ENCODE measurements around the gene SLC4A1AP.

Gene SLC4A1AP

DNA sequence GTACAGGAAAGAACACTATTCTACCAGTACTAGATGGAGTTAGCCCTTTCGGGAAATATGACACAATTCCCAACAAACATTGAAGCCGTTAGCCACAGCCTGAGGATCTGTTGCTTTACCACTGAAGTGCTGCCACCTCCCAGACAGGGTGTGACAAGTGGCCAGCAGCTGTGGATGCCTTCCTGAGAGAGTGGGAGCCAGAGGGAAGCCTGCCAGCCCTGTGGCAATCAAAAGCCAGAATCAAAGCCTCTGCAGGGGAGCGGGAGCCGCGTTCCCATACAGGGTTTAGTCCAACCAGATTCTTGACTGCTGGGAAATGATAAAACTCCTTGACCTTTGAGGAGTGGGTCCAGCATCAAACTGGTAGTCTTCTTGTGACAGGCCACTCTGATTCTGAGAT is 38.0 kb downstream of the SLC4A1AP start:
- DNase-seq (ENCODE audit: insufficient read length, low spot score), result no peak
- FAIRE-seq, result no peak

DNA sequence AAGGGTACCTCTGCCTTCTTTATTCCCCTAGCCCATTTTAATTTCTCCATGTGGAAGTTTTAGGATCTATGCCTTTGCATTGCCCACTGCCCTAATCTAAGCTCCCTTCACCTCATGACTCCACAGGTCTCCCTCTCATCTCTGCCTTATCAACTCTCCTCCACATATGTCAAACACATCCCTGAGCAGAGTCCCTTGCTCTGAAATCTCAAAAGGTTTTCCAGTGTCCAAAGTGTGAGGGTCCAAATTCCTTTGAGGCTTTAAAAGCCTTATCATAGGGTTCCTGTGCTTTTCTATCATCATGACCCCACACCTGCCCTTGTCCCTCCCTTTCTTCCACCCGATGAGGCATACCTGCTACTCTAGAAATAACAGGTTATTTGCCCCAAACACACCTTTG is 38.6 kb downstream of the SLC4A1AP start:
- FAIRE-seq (no peak), DNase-seq (ENCODE audit: insufficient read length, low spot score) (no peak)

DNA sequence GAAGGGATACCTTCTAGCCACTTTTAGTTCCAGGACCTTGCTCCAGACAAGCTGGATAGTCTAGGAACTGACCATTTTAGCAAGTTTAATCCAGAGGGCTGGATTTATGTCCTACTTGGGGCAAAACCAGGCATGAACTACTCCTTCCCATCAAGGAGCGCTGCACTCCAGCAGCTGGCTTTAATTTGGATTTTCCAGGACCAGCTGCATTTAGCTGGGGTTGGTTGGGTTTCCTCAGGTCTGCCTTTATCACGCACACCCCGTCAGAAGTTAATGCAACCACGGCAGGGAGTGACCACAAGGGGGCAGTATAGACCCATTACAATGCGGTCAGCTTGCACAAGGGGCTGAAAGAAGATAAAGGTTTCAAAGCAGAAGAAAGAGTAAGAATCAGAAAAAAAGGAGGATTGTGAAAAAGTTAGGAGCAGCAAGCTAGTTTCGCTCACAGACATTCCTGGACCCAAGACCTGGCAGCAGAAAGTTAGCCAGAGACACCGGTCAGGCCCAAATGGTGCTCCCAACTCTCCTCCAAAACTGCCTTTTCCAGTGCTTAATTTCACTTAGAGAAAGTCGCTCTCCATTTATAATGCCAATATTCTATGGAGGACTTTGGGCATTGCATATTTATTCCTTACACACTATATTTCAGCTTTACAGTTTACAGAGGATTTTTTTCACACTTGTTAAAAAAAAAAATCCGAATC is 40.1 kb downstream of the SLC4A1AP start:
- FAIRE-seq, result peak; percentile 46
- DNase-seq (ENCODE audit: insufficient read length, low spot score), result peak; percentile 84

DNA sequence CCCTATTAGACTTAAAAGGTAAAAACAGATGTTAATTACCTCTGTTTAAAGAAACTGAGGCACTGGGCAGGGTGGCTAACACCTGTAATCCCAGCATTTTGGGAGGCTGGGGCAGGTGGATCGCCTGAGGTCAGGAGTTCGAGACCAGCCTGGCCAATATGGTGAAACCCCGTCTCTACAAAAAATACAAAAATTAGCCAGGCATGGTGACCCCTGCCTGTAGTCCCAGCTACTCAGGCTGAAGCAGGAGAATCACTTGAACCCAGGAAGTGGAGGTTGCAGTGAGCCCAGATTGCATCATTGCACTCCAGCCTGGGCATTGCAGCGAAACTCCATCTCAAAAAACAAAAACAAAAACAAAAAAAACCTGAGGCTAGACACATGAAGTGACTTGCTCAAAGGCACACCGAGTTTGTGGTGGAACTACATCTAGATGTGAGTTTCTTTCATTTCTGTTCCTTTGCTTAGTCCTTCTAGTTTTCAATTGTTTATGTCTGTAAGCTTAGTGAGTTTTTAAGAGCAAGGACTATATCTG is 40.7 kb downstream of the SLC4A1AP start:
- DNase-seq (ENCODE audit: insufficient read length, low spot score) (no peak), FAIRE-seq (no peak)

DNA sequence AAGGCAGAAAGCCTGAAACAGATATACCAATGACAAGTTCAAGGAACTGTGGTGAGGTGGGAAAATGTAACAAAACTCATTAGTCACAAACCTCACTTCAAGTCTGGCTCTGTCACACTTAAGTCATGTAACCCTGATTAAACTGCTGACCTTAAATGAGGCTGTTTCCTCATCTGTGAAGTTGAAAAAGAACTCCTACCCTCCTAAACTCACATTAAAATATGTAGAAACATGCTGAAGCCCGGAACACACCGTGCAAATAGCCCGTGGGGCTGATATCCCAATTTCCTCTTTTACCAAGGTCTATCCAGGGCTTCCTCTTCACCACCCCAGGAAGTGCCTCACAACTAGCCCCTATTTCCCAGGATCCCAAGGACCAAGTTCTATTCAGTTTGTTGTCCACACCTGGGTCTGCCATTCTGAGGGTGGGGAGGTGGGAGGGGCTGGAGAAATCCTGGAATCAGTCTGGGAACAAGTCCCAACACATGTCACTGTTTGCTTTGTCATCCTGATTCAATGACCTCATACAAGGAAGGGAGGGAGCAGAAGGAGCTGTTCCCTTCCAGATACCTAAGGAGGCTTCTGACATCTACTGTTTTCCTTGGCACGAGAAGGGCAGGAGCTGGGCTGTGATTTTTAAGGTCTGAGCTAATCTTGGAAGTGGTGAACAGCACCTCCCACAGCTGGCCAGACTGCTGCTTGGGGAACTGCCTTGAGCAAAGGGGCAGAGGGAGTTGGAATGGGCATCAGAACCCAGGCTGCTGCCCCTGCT is 42.3 kb downstream of the SLC4A1AP start:
- DNase-seq (ENCODE audit: insufficient read length, low spot score) (peak; percentile 84), FAIRE-seq (peak; percentile 67)

DNA sequence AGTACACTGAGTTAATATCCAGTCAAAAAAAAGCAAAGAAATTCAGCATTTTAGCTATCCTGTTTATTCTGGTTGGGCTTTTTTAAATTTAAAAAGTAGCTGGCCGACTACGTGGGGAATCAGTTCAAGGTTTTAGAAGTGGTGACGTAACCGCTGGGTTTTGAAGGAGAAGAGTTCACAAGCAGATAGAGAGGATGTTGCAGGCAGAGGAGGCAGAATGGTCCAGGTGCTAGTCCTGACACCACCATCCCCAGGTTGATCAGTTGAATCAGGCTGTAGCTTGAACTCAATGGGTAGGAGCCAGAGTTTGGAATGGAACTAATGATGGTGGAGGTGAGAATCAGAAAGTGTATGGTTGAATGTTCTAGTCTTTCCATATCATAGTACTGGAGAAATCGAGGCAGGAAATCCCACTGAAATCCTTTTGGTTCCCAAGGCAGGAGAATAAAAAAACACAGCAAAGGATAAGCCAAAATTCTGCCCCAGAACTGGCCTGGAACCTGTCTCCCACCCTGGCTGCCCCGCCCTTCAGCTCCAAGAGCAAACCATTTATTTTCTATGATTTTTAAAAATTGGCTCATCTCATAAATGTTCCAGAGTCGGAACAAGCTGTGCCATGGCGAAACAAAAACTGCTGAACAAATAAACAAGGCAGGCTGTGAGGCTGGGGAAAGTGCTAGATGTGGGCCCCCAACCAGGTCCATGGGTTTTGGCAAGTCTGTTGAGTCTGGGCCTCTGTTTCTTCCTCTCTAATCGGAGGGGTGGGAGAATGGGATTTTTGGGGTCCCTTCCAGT is 44.0 kb downstream of the SLC4A1AP start:
- DNase-seq (ENCODE audit: insufficient read length, low spot score), result no peak
- FAIRE-seq, result no peak

DNA sequence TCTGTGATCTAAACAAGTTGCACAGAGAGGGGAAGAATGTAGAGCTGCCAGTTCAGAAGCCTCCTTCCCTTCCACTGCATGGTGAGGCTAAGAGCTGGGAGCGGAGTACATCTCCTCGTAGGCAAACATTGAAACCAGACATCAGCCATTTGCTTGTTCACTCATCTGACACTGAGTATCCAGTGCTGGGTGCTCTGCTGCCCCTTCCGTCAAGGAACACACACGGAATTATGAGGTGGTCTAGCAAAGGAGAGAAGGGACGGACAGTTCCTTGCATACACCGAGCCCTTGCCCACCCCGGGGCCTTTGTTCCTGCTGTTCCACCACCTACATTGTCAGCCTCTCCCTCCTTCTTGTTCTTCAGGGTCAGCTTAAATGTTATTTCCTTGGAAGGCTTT is 44.6 kb downstream of the SLC4A1AP start:
- DNase-seq (ENCODE audit: insufficient read length, low spot score), result no peak
- no peak for FAIRE-seq

DNA sequence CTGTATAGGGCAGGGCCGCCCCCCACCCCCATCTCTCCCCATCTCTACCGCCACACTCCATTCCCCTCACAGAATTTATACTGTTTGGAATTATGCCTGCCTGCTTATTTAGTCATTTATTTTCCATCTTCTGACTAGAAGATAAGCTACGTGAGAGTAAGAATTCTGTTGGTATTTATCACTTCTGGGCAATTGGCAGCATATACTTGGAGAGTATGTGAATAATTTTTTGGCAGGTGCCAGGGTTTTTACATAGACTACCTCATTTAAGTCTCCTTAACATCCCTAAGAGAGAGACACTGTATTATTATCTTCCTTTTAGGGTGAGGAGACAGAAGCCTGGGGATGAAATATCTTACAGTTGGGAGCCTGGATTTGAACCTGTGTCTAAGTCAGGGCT is 45.0 kb downstream of the SLC4A1AP start:
- FAIRE-seq, result no peak
- DNase-seq (ENCODE audit: insufficient read length, low spot score), result no peak

DNA sequence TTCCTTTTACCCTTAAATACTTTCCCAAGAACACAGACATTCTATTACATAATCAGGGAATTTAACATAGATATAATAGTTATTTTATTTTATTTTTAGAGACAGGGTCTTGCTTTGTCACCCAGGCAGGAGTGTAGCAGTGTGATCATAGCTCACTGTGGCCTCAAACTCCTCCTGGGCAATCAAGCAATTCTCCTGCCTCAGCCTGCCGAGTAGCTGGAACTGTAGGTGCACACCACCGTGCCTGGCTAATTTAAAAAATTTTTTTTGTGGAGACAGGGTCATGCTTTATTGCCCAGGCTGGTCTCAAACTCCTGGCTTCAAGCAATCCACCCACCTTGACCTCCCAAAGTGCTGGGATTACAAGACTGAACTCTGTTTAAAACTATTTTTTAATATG is 45.6 kb downstream of the SLC4A1AP start:
- no peak for FAIRE-seq

DNA sequence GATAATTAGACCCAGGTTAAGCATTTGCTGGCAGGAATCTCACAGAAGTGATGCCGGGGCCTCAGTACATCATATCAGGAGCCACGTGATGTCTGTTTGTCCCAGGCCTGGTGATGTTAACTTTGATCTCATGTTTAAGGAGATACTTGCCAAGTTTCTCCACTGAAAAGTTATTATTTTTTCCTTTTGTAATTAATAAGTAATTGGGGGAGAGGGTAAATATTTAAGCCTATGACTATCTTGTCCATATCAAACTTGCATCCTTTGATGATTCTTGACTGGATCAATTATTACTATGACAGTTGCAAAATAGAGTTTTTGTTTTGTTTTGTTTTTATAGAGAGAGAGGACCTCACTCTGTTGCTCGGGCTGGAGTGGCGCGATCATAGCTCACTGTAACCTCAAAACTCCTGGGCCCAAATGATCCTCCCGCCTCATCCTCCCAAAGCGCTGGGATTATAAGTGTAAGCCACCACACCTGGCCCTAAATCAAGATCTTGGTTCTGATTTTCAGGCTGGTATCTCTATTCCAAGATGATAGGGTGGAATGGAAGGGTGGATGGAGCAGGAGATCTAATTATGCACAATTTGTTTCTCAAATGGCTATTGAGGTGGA is 46.4 kb downstream of the SLC4A1AP start:
- FAIRE-seq, result no peak
- no peak for DNase-seq (ENCODE audit: insufficient read length, low spot score)

More for the DNA sequence above, 45.6 kb downstream of the SLC4A1AP start:
- DNase-seq (ENCODE audit: insufficient read length, low spot score), result no peak

DNA sequence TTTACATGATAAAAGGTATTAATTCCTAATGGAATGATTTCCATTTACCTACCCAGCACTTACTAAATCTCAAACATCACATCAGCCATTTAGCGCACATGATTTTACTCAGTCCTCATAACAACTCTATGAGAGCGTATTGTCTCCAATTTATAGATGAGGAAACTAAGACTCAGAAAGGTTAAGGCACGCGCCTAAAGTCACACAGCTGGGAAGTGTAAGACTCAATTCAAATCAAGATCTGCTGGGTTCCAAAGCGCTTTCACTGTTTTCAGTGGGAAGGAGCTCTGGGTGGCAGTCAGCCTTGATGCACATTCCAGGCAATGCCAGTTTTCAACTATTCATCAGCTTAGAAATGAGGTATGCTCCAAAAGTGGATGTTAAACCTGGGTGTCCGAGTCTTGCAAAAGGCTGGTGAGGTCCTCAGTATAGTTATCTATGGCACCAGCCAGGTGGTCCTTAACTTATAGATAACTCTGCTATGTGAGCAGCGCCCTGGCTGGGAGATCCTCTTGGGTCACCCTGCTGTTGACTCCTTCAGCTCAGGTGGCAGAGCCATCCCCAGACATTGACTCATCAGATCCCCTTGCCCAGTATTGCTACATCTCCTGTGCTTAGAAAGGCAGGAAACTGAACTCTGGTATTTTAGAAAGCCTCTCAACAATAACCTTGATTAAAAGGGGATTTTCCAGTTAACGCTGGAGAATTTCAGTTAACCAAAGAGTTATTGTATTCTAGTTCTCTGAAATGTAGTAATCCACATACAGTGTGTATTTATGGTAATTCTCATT is 47.1 kb downstream of the SLC4A1AP start:
- DNase-seq (ENCODE audit: insufficient read length, low spot score) (no peak), FAIRE-seq (no peak)

DNA sequence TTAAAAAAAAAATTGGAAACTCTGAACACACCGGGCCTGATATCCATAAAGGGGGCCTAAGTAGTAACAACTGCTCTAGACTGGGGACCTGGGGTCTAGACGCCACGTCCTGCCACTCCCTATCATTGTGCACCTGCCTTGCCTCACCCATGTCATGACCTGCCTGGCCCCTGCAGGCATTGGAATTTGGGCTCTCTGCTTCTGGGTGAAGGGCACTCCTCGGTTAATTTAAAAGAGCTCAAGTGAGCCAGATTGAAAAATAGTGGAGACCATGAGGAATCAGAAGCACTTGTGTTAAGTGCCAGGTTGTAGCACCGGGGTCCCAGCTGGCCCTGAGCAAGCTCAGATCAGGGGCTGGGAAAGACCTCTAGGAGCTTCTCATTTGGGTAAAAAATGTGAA is 48.1 kb downstream of the SLC4A1AP start:
- FAIRE-seq, result no peak

DNA sequence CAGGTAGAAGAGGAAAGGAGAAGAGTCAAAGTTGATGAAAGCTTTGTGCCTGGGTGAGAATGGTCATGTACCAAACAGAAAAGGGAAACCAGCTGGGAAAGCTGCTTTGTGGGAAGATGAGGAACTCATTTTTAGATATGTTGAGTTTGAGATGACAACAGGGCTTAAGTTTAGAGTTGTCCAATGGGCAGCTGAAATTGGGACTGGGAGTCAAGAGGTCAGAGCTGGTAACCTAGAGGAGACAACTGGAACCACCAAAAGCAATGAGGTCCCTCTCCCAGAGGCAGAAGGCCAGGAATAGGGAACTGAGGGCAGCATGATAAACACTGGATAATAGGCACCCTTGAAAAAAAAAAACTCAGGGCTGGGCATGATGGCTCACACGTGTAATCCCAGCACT is 48.8 kb downstream of the SLC4A1AP start:
- FAIRE-seq, result no peak
- DNase-seq (ENCODE audit: insufficient read length, low spot score), result no peak

More for the DNA sequence above, 48.1 kb downstream of the SLC4A1AP start:
- no peak for DNase-seq (ENCODE audit: insufficient read length, low spot score)

DNA sequence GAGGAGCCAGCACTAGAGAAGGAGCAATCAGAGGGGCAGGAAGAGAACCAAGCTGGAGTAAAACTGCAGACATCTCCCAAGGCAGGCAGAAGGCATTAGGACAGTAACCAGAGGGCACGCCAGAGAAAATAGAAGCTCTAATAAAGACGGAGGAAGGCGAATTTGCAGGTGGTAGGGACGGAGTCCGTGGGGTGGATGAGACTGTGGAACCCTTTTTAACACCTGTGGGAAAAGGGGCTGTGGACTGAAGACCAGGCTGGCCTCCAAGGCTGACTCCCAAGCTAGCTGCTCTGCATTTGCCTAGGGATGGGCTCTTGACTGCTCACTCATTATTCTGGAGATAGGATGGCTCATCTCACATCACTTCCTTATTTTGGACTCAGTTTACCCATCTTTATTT is 49.5 kb downstream of the SLC4A1AP start:
- no peak for DNase-seq (ENCODE audit: insufficient read length, low spot score)
- no peak for FAIRE-seq

DNA sequence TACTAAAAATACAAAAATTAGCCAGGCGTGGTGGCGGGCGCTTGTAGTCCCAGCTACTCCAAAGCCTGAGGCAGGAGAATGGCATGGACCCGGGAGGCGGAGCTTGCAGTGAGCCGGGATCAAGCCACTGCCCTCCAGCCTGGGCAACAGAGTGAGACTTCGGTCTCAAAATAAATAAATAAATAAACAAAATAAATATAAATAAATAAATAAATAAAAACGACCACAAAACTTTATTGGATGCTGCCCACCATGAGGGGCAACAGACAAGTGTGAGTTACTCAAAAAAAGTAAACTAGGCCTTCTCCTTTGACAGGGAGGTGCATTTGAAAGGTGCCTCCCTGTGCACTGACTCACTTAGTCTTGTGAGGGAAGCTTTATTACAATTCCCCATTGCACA is 50.4 kb downstream of the SLC4A1AP start:
- DNase-seq (ENCODE audit: insufficient read length, low spot score) (no peak), FAIRE-seq (no peak)

DNA sequence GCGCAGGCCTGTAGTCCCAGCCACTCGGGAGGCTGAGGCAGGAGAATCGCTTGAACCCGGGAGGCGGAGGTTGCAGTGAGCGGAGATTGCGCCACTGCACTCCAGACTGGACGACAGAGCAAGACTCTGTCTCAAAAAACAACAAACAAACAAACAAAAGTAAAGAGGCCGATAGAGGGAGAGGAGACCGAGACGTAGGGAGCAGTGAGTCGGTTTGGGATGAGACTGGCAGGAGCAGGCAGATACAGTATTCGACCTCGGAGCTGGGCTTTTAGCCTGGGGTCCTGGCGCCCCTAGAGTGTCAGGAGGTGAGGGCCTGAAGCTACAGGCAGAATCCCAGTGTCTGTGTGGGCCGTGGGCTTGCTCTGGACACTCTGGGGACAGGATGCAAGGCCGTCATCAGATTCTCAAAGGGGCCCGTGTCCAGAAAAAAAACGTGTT is 51.2 kb downstream of the SLC4A1AP start:
- DNase-seq (ENCODE audit: insufficient read length, low spot score) (no peak), FAIRE-seq (no peak)

DNA sequence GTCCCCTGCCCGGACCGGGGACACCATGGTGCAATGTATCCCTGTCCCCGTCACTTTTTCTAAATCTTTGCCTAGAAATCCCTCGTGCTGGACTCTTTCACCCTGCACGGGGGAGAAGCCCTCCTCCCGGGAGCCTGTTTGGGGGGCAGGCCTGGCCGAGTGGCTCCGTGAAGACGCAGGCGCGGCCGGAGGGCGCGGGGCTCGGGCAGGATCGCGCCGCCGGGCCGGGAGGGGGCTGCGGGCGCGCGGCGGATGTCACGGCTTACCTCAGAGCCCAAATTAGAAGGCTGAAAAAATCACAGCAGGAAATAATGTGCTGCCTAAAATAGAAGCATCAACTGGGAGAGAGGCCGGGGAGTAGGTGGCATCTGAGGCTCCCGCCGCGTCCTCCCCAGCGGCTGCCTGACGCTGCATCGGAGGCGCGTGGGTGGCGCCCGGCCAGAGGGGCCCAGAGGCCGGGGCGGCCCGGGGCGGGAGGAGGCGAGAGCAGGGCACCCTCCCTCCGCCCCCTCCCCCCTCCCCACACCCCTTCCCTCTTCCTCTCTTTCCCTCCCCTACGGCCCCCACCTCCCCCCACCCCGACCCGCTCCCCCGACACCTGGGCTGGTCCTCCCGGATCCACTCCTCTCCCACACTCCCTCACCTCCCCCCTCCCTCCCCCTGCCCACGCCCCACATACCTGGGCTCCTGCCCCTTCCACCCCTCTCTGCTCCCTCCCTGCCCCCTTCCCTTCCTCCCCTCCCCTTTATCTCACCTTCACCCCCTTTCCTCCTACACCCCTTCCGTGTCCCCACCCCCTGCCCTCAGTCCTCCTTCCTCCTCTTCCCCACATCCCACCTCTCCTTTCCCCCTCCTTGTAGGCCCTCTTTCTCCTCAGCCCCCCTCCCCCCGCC is 51.9 kb downstream of the SLC4A1AP start:
- FAIRE-seq, result no peak
- no peak for DNase-seq (ENCODE audit: insufficient read length, low spot score)

DNA sequence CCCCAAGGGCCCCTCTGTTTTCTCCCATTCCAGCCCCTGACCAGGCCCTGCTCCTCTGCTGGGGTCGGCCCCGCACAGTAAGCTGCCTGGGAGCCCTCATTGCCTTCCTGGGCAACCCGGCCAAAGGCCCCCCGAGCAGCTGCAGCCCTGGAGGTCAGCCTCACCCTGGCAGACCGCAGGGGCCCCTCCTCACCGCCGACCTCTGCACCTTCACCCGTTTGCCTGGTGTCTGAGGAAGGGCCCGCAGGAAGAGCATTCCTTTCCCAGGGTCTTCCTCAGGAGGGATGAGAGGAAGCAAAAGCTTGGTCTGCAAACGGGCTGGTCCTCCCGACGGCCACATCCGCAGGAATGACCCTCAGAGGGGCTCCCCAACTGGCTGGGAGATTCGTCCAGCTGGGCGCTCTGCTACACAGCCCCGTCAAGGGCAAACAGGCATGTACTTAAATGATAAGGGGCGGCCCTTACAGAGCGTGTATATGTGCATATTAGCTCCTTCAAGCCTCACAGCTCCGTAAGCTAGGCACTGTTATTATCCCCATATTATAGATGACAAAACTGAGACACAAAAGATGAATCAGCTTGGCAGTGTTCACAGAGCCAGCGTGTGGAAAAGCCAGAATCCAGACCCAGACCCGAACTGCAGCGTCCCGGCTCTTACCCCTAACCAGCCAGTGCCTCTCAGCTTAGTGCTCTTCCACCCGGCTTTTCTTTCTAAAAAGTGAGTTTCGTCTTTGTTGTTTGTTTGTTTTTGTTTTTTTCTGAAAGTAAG is 52.8 kb downstream of the SLC4A1AP start:
- DNase-seq (ENCODE audit: insufficient read length, low spot score), result no peak
- no peak for FAIRE-seq

Data from HTR-8/SVneo (cell line).